ENCODE results near the gene SREBF2.

- no peak for TF ChIP-seq CTCF (IDR thresholded peaks at IDR 0.05)
- TF ChIP-seq POLR2A (IDR thresholded peaks at IDR 0.05): no peak
Observed at GRCh38 chr22:41805639-41806038, 27.3 kb upstream of the SREBF2 start.
